8988T (cell line): ENCODE data around the gene OPN4.
"Not testable (repeated sequence)": the region's sequence is repeated elsewhere in the genome, so short reads cannot be mapped to it uniquely, and the experiment has no call there.

ENCODE experiments used
- DNase-seq: peaks from one replicate; pipeline ENCODE4 v3.0.0; 2011

Gene OPN4, protein sequence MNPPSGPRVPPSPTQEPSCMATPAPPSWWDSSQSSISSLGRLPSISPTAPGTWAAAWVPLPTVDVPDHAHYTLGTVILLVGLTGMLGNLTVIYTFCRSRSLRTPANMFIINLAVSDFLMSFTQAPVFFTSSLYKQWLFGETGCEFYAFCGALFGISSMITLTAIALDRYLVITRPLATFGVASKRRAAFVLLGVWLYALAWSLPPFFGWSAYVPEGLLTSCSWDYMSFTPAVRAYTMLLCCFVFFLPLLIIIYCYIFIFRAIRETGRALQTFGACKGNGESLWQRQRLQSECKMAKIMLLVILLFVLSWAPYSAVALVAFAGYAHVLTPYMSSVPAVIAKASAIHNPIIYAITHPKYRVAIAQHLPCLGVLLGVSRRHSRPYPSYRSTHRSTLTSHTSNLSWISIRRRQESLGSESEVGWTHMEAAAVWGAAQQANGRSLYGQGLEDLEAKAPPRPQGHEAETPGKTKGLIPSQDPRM

DNA sequence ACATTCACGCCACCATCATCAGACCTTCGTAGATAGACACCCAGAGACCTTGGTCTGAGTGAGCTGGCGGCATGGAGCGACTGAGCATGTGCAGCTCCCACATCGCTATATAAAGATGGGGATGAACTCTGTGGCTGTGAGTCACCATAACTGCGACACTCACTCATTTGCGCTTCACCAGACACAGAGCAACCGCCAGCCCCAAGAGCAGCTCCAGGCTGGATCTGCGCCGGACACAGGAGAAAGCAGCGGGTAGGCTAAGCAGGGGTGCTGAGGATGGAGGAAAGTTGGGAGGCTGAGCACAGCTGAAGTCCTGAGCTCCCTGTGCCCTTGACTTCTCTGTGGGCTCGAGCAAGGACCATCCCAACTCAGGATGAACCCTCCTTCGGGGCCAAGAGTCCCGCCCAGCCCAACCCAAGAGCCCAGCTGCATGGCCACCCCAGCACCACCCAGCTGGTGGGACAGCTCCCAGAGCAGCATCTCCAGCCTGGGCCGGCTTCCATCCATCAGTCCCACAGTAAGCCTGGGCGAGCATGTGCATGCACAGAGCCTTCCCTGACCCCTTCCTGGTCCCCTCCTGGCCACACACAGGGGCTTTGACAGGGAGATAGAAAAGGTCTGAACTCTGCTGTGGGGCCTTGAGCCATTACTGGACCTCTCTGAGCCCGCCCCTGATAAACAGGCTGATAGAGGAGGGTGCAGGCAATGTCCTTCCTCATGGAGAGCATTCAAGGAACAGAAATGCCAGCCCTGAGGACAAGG lies at the start of gene OPN4:
TSS of gene OPN4 (plus strand) at position 137 of the 762 bp plus-strand sequence. CDS start at position 374, 237 bp downstream.
- DNase-seq = no peak

DNA sequence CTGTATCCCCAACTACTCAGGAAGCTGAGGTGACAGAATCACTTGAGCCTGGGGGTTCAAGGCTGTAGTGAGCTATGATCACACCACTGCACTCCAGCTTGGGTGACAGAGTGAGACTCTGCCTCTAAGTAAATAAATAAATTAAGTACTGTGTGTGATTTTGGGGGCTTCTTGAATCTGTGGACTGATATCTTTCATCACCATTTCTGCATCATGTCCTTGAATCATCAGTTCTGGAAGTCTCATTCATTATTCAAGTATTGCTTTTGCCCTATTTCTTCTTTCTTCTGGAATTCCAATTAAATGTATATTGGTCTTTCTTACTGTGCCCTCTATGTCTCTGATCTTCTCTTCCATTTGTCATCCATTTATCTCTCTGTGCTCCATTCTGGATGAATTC lies 46.7 kb upstream of the OPN4 start:
- no peak for DNase-seq

DNA sequence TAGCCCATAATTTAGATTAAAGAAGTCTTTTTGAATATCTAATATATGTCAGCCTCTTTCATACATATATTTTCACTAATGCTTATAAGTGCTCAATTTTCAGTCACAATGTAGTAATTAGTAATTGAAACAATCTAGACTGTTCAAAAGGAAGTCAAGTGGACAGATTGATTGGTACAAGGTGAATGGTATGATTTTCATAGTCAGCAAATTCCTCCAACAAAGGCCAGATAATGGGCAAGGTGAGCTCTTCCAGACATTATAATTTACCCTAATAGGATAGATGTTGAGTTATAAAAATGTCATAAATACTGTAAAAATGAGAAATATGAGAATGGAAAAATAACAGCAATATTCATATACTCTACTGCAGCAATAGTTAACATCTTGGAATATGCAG lies 44.4 kb upstream of the OPN4 start:
- DNase-seq = no peak

DNA sequence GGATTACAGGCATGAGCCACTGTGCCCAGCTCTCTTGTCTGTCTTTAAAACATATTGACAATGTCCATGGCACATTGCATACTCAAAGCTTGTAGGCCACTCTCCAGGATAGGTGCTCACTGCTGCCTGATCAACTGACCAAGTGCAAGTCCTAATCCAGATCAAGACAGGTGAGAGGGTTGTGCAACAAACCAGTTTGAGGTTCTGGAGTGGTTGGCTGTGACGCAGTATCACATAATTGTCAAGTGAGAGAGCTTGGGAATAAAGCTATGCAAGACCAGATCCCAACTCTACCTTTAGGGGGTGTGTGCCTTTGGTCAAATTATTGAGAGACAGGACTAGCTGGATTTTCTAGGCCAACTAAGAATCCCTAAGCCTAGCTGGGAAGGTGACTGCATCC lies 43.0 kb upstream of the OPN4 start:
- no peak for DNase-seq

DNA sequence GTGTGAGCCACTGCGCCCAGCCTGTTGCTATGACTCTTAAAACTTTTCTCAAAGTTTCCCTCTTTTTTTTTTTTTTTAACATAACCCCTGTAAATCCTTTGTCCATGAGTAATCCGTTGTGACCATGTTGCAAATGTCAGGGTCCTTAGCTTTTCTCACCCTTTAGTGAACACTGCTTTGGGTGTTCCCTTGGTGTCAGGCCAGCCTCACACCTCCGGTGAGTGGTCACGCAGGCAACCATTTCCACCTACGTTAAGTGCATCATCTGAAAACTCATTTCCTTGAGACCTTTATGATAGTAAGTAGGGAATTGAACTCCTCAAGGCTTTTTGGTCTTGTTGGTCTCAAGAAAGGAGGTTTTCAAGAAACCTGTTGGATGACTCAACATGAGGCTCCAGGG lies 41.3 kb upstream of the OPN4 start:
- no peak for DNase-seq

GRCh38 chr10:86613905-86614304 lies 40.4 kb upstream of the OPN4 start:
- DNase-seq = no peak

DNA sequence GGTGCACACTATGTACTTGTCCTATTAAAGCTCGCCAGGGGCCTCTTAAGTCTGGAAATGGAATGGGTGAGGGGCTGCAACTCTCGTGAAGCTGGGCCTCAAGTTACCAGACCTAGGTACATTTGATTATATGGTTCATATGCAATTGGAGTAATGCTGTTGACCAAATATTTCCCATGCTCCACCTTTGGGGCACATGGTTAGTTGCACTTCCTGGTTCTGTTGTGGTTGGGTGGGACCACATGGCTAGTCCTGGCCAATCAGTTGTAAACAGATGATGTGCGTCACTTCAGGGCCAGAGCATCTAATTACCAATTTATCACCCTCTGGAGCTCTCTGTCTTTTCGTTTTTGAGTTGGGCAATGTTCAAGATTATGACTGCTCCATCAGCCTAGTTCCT lies 39.5 kb upstream of the OPN4 start:
- no peak for DNase-seq

DNA sequence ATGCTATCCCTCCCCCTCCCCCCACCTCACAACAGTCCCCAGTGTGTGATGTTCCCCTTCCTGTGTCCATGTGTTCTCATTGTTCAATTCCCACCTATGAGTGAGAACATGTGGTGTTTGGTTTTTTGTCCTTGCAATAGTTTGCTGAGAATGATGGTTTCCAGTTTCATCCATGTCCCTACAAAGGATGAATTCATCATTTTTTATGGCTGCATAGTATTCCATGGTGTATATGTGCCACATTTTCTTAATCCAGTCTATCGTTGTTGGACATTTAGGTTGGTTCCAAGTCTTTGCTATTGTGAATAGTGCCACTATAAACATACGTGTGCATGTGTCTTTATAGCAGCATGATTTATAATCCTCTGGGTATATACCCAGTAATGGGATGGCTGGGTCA lies 37.1 kb upstream of the OPN4 start:
- not testable (repeated sequence) for DNase-seq

DNA sequence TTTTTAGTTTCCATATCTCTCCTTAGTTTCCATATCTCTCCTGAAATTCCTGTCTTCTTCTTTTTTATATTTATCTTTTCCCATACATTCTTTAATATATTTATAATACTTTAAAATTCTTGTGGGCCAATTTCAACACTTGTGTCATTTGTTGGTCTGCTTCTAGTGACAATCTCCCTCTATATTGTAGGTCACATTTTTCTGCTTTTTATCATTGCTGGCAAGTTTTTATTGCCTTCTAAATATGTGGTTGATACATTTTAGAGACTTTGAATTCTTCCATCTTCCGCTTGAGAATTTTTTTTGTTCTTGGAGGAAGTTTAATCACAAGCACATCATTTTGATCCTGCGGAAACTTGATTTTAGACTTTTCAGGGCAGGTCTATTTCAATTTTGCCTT lies 26.0 kb upstream of the OPN4 start:
- no peak for DNase-seq

DNA sequence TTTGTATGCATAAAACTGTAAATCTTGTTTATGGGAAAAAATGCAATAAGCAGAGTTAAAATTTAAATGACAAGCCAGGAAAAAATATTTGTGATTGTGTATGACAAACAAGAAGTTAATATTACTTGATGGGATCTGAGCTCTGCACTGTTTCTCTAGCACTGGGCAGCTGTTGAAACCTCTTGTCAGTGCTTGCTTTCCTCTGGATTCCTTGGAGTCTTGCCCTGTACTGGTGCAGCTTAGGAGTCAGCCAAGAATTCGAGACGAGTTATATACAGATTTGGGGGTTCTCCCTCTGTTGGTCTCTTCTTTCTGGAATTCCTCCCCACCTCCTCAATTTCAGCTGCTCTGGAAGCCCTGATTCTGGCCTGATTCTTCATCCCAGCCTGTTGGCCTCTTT lies 24.3 kb upstream of the OPN4 start:
- no peak for DNase-seq

GRCh38 chr10:86632009-86632800 lies 22.1 kb upstream of the OPN4 start:
- no peak for DNase-seq

DNA sequence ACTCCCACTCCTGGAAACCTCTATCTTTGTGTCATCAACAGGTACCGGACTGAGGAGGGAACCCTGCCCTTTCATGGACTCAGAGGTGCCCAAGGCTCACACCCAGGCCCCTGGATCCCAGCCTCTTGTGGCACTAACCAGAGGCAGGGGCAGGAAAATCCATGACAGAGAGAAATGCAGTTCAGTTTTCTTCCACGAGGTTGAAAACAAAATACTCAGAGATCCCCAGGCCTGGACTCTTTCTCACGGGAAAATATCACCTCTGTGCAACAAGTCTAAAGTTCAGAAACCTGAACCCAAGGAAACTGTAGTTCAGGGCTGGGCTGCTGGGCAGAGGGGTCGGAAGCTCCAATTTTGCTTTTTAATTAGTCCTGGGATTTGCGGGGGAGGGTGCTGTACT lies 21.4 kb upstream of the OPN4 start:
- no peak for DNase-seq

DNA sequence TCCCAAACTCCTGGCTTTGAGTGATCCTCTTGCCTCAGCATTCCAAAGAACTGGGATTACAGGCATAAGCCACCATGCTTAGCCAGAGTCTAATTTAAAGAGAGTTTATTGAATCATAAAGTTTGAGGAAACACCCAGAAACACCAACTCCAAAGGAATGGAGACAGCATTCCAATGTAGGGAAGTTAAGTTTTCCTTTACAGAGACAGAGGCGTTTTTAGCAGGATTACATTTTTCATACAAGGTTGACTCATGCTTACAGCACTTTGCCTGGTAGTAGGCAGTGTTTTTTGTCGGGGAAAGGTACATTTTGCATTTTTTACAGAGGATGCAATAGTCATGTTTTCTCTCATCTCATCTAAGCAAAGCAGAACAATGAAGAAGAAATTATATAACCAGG lies 18.9 kb upstream of the OPN4 start:
- DNase-seq = no peak

- no peak for DNase-seq
Measured at GRCh38 chr10:86636311-86636710, 18.0 kb upstream of the OPN4 start.

- DNase-seq = no peak
Measured at GRCh38 chr10:86642021-86642420, 12.3 kb upstream of the OPN4 start.

- no peak for DNase-seq
Measured at GRCh38 chr10:86642499-86642898, 11.8 kb upstream of the OPN4 start.

- DNase-seq = no peak
Measured at GRCh38 chr10:86644152-86644793, 10.1 kb upstream of the OPN4 start.

DNA sequence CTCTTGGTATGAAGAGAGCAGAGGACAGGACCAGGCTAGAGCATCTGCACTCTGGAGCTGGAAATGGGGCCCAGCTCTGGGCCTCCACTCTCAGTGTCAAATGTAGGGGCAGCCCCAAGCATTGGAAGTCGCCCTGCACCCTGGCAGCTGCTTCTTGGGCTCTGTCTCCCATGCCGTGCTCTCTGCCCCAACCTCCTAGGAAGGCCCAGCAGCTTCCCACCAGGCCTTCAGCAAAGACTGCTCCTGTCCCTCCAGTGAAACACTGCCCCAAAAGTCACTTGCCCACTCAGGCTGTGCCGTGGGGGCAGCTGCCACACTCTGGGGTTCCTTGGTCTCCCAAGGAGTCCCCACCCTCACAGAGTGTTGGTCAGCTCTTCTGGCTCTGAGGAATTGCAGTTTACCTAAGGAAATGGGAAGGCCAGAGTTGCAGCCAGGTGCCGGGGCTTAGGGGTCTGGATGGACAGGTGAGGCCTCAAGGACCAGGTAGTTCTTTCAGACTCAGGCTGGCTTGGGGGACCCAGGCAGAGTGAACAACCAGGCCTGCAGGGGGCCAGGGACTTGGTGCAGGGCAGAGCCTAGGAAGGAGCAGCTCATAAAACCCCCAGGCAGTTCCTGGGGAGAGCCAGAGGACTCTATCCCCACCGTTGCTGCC lies 9.4 kb upstream of the OPN4 start:
- no peak for DNase-seq

DNA sequence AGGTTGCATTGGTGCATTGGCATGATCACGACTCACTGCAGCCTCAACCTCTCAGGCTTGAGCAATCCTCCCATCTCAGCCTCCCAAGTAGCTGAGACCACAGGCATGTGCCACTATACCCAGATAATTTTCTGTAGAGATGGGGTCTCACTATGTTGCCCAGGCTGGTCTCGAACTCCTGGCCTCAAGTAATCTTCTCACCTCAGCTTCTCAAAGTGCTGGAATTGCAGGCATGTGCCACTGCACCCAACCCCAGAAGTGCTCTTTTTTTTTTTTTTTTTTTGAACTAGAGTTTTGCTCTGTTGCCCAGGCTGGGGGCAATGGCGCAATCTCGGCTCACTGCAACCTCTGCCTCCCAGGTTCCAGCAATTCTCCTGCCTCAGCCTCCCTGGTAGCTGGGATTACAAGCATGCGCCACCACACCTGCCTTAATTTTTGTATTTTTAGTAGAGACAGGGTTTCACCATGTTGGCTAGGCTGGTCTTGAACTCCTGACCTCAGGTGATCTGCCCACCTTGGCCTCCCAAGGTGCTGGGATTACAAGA lies 8.7 kb upstream of the OPN4 start:
- not testable (repeated sequence) for DNase-seq

- DNase-seq = no peak
Measured at GRCh38 chr10:86646532-86646931, 7.8 kb upstream of the OPN4 start.

GRCh38 chr10:86646933-86647332 lies 7.4 kb upstream of the OPN4 start:
- no peak for DNase-seq
